ENCODE results near the gene TRIML1.
A peak's percentile ranks its signal among the peaks of the same experiment; 100 is the strongest.
"Not testable (repeated sequence)": the region's sequence is repeated elsewhere in the genome, so short reads cannot be mapped to it uniquely, and the experiment has no call there.

Gene TRIML1

DNA sequence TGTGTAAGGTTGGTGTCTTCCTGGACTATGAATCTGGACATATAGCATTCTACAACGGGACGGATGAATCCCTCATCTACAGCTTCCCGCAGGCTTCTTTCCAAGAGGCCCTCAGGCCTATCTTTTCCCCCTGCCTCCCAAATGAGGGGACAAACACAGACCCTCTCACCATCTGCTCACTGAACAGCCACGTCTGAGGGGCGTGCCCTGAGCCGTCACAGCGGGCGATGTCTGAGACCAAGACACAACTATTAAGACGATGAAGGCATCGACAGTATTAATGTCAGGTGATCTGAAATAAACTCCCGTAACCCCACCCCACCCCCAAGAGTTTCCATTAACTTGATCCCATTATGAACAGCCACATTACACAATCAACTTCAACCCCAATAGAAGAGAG, 7.9 kb downstream of the TRIML1 start:
- DNase-seq = no peak
- intact Hi-C loops (cut with DNase I) = no loop called here

- DNase-seq = no peak
Measured at GRCh38 chr4:188147776-188148175, 8.5 kb downstream of the TRIML1 start.

GRCh38 chr4:188154668-188155405, 15.6 kb downstream of the TRIML1 start:
- intact Hi-C loops (cut with DNase I) = no loop called here
- no peak for DNase-seq

More at GRCh38 chr4:188147776-188148175, 8.5 kb downstream of the TRIML1 start:
- intact Hi-C loops (cut with DNase I) = no loop called here

- intact Hi-C loops (cut with DNase I) = no loop called here
- no peak for DNase-seq
Measured at GRCh38 chr4:188158336-188158735, 19.1 kb downstream of the TRIML1 start.

DNA sequence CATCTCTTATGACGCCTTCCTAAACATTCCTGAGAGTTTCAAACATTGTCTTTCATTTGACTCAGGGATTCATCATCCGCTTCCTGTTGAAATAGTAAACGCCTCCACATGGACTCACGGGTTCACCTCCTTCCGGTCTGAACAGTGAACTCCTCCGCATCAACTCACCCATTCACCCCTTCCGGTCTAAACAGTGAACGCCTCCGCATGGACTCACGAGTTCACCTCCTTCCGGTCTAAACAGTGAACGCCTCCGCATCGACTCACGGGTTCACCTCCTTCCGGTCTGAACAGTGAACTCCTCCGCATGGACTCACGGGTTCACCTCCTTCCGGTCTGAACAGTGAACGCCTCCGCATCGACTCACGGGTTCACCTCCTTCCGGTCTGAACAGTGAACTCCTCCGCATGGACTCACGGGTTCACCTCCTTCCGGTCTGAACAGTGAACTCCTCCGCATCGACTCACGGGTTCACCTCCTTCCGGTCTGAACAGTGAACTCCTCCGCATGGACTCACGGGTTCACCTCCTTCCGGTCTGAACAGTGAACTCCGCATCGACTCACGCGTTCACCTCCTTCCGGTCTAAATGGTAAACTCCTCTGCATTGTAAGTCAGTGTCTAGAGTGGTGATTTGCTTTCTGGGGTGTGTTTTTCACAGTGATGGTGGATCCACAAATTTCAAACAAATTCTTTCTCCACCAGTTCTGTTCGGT, 20.4 kb downstream of the TRIML1 start:
- DNase-seq; intact Hi-C loops (cut with DNase I): not testable (repeated sequence)

DNA sequence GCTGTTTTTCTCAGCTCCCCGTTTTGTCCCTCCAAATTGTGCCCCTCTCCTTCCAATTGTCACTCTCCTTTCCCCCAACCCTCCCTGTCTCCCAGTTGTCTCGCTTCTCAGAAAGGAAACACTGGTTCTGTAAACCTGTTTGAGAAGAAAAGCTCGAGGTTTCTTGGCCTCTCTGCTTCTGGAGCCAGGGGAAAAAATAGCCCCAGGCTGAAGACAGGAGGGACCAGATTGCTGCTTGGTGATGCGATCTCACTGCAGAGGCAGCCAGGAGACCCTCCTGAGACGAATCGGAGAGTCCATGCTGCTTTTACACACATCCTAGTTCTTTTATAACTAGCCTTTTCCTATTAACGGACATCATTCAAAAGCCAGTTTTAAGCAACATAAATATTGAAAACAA, 21.2 kb downstream of the TRIML1 start:
- no peak for DNase-seq
- intact Hi-C loops (cut with DNase I) = no loop called here

GRCh38 chr4:188161167-188161566, 21.9 kb downstream of the TRIML1 start:
- no peak for DNase-seq
- intact Hi-C loops (cut with DNase I) = no loop called here

DNA sequence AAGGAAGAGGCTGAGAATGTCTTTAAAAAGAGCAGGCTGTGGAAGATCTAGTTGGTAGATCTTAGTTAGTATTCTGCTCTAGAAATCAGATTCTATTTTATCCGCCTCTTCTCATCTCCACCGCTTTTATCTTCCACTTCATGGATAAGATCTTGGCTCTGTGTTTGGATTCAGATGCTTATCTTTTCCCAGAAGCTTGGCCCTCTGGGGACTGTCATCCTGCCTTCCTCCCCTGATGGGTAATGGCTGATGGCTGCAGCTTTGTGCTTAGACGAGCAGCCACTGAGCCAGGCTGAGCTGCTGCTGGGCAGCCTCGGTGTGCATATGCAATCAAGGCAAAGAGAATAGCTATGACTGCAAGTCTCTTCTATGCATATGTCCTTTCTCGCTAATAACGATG, 23.5 kb downstream of the TRIML1 start:
- DNase-seq = no peak
- intact Hi-C loops (cut with DNase I) = no loop called here

GRCh38 chr4:188168726-188169373, 29.6 kb downstream of the TRIML1 start:
- intact Hi-C loops (cut with DNase I) = no loop called here
- no peak for DNase-seq

DNA sequence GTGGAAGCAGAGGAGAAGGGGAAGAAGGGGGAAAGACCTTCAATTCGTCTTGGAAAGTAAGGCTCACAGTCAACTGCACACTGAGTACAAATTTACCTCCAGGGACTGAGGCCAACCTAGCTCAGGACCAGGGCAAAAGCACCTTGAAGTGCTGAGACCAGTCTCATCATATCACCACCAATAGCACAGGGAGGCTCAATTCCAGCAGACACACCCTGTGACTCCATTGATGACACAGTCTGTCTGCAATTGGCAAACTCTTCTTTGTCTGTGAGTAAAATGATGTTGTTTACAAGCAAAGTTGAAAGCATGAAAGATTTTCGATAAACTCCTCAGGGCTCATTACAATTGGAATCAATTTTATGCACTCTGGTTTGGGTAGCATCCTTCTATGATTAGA, 32.3 kb downstream of the TRIML1 start:
- DNase-seq = no peak
- intact Hi-C loops (cut with DNase I) = no loop called here

GRCh38 chr4:188175288-188175687, 36.0 kb downstream of the TRIML1 start:
- intact Hi-C loops (cut with DNase I) = no loop called here
- no peak for DNase-seq

DNA sequence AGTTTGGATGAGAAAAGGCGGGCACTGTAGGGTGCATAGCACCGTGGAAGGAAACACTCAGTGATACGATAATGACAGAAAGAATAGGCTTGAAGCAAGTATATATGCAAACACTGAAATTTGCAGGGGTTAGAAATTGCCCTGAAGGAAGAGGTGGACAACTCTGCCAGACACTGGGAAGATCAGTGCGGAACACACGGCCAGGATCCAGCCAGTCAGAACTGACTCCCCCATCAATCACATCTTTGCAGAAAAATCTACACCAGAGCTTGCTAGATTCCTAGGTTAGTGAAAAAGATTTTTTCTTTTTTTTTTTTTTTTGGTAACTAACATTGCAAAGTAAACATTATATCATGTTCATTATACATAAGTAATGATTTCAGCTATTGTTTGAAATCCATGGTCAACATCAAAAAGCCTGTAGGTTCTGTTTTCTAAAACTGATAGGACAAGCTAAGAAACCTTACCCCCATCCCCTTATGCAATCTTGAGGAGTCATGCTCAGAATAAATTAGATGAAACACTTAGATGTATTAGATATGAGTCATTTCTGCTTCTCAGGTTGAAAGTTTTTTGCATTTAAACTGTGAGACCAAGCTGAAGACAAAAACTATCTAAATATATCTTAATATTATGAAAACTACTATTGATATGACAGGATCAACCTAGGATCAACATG, 38.9 kb downstream of the TRIML1 start:
- intact Hi-C loops (cut with DNase I) = no loop called here

GRCh38 chr4:188178806-188179205, 39.6 kb downstream of the TRIML1 start:
- intact Hi-C loops (cut with DNase I) = no loop called here
- DNase-seq = peak in 1 of 10 donors; percentile 53

More for the DNA sequence above, 38.9 kb downstream of the TRIML1 start:
- peak in 1 of 10 donors; percentile 59 for DNase-seq

DNA sequence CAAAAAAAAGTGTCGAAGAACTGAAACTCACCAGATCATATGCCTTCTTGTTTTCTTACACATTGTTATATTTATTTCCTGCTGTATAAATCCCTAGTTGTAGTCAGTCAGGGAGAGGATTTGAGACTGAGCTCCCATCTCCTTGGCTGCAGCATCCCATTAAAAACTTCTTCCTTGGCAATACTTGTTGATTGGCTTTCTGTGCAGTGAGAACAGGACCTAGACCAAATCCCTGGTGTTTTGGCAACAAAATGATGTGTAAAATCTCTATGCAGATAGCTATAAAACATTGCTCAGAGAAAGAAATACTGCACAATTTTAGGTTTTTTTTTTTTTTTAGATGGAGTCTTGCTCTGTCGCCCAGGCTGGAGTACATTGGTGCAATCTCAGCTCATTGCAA, 47.9 kb downstream of the TRIML1 start:
- intact Hi-C loops (cut with DNase I) = no loop called here
- DNase-seq = no peak

- intact Hi-C loops (cut with DNase I) = no loop called here
Measured at GRCh38 chr4:188190461-188190860, 51.2 kb downstream of the TRIML1 start.

GRCh38 chr4:188194421-188194820, 55.2 kb downstream of the TRIML1 start:
- DNase-seq = no peak
- intact Hi-C loops (cut with DNase I) = no loop called here

More at GRCh38 chr4:188190461-188190860, 51.2 kb downstream of the TRIML1 start:
- no peak for DNase-seq

- intact Hi-C loops (cut with DNase I) = no loop called here
- DNase-seq = no peak
Measured at GRCh38 chr4:188195389-188195985, 56.2 kb downstream of the TRIML1 start.

GRCh38 chr4:188196134-188196735, 57.0 kb downstream of the TRIML1 start:
- intact Hi-C loops (cut with DNase I) = no loop called here
- no peak for DNase-seq

All from posterior cingulate gyrus (tissue), 11 donors.